HL-60 (cell line): ENCODE measurements around the gene ATL3.

Experiments used
- DNase-seq, 2 experiments: peaks; one replicate each; pipeline ENCODE4 v3.0.0-alpha.2; 2010 to 2020; ENCODE audit warnings: low read depth in 1 of 2, low spot score in 1 of 2
- H3K27ac ChIP-seq: fragments of 250-450 bp; sonication (Bioruptor Pico); replicated peaks from 2 replicates; pipeline ENCODE4 v1.5.1; 2020; ENCODE audit warnings: mild to moderate bottlenecking, moderate library complexity
- H3K27me3 ChIP-seq: fragments of 250-450 bp; sonication (Bioruptor Pico); 2 replicates; pipeline ENCODE4 v1.5.1; 2021; ENCODE audit warnings: mild to moderate bottlenecking, moderate library complexity; ENCODE audit not compliant: insufficient read depth, poor library complexity, severe bottlenecking
- H3K4me3 ChIP-seq: replicated peaks from 2 replicates; pipeline ENCODE4 v1.5.1; 2011; ENCODE audit warnings: mild to moderate bottlenecking, control low read depth, low read length; ENCODE audit not compliant: insufficient read depth
- CTCF ChIP-seq: IDR thresholded peaks from one replicate; pipeline ENCODE4 v1.5.1; 2011; ENCODE audit warnings: low read length, control low read depth, inconsistent platforms; ENCODE audit not compliant: insufficient read depth
- GABPA ChIP-seq: IDR thresholded peaks from 2 replicates; pipeline ENCODE4 v1.6.1; 2012; ENCODE audit warnings: low read depth
- POLR2AphosphoS5 ChIP-seq: IDR thresholded peaks from 2 replicates; pipeline ENCODE4 v1.6.1; 2012; ENCODE audit warnings: low read depth
- REST ChIP-seq: IDR thresholded peaks from 2 replicates; pipeline ENCODE4 v1.6.1; 2012; ENCODE audit warnings: low read depth; ENCODE audit not compliant: insufficient replicate concordance
- SPI1 ChIP-seq: IDR thresholded peaks from 2 replicates; pipeline ENCODE4 v1.6.1; 2012; ENCODE audit warnings: low read depth, mild to moderate bottlenecking, borderline replicate concordance

The ATL3 gene

GRCh38 chr11:63592975-63593395 lies 78.2 kb downstream of the ATL3 start:
- peak; percentile 89 for TF ChIP-seq REST
- no peak for TF ChIP-seq GABPA
- TF ChIP-seq SPI1: no peak
- peak; percentile 57 for TF ChIP-seq CTCF
- TF ChIP-seq POLR2AphosphoS5: no peak
- peak in 1 of 2 experiments; percentile 13 for DNase-seq
- no peak overlapping the region for H3K4me3 ChIP-seq
- no peaks in the 10 kb centered on the region for H3K27me3 ChIP-seq
- H3K27ac ChIP-seq: no peak overlapping the region

- no peak for DNase-seq
- no peak for TF ChIP-seq POLR2AphosphoS5
- no peak for TF ChIP-seq CTCF
- no peak for TF ChIP-seq REST
- TF ChIP-seq GABPA: no peak
- H3K4me3 ChIP-seq: no peak overlapping the region
- no peak overlapping the region for H3K27ac ChIP-seq
- no peaks in the 10 kb centered on the region for H3K27me3 ChIP-seq
Measured at GRCh38 chr11:63590024-63590788, 81.0 kb downstream of the ATL3 start.

- Histone ChIP-seq H3K4me3 (no peak overlapping the region), H3K27ac (no peak overlapping the region), H3K27me3 (no peaks in the 10 kb centered on the region)
- TF ChIP-seq SPI1: no peak
- no peak for TF ChIP-seq REST
- no peak for TF ChIP-seq CTCF
- no peak for TF ChIP-seq GABPA
- TF ChIP-seq POLR2AphosphoS5: no peak
- no peak for DNase-seq
Measured at GRCh38 chr11:63589000-63589399, 82.2 kb downstream of the ATL3 start.
